HG02973 (cell line): Measurements from ENCODE around the gene ASTN2.

Source experiments
- ATAC-seq: cut with Tn5 transposase; IDR thresholded peaks from one replicate; pipeline ENCODE4 v1.9.1; 2021; ENCODE audit warnings: moderate library complexity; ENCODE audit not compliant: unreplicated experiment

Gene ASTN2

GRCh38 chr9:116647515-116647809 is 767.4 kb downstream of the ASTN2 start:
- ATAC-seq, result no peak

DNA sequence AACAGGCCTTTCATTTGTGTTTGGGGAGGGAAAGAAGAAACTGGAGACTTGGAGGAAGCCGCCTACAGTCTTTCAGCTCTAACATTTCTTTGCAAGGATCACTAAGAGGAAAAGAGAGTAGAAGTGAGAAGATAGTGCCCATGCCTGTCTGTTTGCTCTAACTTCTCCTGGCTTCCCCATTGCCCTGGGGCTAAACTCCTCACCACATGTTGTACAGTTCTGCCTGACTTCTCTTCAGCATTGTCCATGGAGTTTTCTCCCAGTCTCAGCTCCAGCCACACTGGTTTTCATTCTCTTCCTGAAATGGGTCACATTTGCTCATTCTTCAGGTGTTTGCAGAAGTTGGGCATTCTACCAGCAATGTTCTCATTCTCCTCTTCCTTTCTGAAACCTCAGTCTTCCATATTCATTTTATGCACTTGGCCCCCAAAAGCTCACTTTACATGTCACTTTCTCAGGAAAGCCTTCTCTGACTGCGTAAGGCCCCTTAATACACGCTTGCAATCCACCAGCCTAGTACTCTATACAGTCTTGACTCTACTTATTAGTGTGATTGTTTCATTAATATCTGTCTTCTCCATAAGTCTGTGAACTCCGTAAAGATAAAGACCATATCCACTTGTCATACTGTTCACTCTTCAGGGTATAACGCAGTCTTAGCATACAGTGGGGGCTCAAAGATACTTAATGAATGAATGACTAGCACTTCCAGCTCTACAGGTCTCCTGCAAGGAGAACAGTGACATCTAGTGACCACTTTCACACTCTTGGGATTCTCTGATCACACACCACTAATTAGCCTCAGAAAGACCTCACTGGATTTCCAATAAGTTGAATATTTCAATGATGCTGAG is 768.0 kb downstream of the ASTN2 start:
- peak; percentile 51 for ATAC-seq

- no peak for ATAC-seq
These were observed 770.7 kb downstream of the ASTN2 start for GRCh38 chr9:116644091-116644688.

- no peak for ATAC-seq
These were observed 771.2 kb downstream of the ASTN2 start for GRCh38 chr9:116643691-116644090.

DNA sequence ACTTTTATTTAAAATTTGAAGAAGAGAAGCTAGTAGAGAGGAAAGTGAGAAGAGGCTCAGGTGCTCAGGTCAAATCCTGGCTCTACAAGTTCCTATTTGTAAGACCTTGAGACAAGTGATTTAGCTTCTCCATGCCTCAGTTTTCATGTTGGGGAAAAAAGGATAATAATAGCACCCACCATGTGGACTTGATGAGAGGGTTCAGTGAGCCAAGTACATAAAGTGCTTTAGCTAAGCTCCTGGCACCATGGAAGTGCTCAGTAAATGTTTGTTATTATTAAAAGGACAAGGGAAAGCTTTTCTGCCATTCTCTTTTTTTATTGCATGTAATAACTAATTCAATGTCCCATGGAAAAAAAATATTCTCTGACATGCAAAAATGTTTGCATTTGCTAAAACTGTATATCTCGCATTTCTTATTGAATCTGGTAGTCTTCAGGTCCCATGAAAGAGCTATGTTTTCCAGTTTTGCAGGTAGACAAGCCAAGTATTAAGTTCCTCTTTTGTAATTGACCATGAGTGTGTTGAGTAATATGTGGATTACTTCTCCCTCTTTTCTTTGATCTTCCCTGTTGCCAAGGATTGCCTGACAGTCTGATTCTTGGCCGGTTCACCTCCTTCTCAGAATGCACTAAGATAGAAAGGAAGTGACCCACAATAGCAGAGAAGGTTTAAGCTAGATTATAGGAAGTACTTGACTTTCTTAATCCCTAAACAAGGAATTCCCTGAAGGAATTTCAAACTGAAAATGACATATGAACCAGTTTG is 773.4 kb downstream of the ASTN2 start:
- no peak for ATAC-seq

DNA sequence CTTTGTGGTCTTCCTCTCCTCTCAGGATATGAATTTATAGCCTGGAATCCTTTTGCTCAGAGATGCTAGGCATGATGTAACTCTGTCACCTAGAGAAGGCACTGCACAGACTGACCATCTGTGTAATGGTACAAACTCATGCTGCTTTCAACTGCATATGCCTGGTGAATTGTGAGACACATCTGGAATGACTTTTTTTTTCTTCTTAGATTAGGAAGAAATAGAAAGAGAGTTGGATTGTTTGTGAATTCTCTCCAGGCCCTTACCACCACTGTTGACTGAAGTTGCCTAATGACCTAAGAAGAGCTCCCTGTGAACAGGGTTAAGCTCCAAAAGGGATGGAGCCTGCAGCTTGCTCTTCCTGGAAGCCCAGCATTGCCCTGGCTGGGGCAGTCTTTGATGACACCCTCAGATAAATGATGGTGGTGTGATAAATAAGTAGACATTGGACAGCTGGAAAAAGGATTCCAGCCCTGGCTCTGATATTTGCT is 775.6 kb downstream of the ASTN2 start:
- ATAC-seq, result no peak

DNA sequence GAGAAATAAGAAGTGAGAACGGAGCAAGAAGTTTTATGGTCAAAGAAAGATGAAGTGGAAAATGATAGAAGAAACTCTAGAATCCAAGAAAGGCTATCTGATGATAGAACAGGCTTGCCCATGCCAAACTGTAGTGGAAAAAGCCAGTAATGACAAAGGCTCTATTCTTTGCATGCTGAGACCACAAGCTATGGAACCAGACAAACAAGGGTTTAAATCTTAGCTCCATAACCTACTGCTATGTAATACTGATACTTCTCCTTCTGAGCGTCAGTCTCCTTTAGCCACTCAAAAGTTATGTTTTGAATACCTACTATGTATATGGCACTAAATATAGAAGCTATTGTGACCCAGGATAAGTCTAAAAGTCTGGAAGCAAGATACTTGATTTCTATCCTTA is 778.9 kb downstream of the ASTN2 start:
- no peak for ATAC-seq

GRCh38 chr9:116632990-116633838 is 781.6 kb downstream of the ASTN2 start:
- no peak for ATAC-seq

- no peak for ATAC-seq
These were observed 785.2 kb downstream of the ASTN2 start for GRCh38 chr9:116629634-116630033.

DNA sequence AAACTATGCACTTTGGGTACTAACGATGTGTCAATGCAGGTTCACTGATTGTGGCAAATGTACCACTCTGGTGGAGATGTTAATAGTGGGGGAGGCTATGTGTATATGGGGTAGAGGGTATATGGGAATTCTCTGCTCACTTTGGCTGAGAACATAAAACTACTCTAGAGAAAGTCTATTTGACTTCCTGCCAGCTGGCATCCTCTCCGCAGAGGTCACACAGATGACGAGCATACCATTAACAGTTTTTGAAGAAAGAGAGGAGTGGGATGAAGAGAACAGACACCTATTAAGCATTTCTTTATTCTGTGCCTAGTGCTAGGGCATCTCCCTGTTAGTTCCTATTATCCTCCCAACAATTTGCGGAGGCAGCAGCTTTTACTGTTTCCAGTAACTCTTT is 786.1 kb downstream of the ASTN2 start:
- no peak for ATAC-seq

DNA sequence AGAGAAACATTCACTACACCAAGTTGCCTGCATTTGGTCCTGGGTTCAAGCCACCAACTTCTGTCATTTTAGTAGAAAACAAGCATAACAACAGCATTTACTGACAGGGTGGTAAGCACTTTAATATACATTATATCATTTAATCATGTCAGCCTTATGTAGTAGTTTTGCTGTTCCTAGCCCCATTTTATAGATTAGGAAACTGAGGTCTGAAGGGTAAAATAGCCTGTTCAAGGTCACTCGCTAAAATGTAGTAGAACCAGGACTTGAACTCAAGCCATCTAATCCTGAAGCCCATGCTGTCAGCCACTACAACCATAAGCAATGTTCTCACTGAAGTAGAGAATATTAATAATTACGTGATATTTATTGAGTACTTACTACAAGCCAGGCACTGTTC is 787.4 kb downstream of the ASTN2 start:
- ATAC-seq, result no peak

DNA sequence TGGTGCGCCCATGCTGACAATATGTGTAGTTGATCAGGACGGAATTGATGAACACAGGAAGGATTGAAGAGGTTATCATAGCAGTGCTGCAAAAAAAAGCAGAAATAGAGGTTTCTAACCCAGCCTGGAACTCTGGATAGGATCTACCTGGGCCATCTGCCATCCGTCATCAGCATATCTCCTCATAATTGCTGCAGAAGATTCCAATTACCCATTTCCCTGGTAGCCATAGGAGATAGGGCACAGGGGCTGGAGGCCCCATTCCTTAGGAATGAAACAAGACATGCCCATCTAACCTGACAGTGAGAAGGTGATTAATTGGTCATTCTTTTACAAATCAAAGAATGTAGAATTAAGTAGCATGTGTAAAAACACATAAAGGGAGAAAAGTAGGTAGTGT is 788.1 kb downstream of the ASTN2 start:
- no peak for ATAC-seq

- no peak for ATAC-seq
These were observed 791.1 kb downstream of the ASTN2 start for GRCh38 chr9:116623715-116624114.

DNA sequence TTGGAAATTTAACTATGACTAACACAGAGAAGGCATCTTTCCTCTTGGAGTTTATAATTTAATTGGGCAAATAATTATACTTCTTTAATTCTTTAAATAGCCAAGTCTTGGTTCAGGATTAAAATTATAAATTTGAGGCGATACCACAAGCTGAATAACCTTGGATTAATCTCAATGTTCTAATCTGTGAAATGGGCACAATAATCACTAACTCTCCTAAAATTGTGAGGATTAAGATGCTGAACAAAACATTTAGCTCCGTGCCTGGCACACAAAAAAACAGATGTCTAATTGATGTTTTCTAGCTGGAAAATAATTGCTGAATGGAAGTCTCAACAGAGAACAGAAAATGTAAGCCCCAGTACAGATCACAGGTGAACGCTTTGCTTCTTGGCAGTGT is 797.5 kb downstream of the ASTN2 start:
- no peak for ATAC-seq

GRCh38 chr9:116616304-116616914 is 798.4 kb downstream of the ASTN2 start:
- ATAC-seq, result no peak

GRCh38 chr9:116608064-116608463 is 806.8 kb downstream of the ASTN2 start:
- ATAC-seq, result no peak

DNA sequence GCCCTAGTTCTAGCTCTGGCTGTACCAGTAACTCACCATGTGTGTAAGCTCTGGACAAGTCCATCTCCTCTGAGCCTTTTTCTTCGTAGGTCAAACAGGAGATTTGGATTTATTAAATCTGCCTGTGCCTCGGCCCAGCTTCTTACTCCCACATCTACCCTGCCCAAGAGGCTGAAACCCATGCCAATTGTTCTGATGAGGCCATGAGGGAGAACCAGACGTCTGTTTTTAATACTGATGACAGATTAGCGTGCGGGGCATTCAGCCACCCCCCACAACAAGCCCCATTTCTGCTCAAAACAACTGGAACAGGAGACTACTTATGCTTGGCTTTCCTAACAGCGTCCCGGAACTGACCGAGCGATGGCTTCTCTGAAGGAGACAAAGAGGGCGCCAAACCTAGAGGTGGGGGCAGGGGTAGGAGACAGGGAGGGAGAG is 808.9 kb downstream of the ASTN2 start:
- ATAC-seq, result no peak

GRCh38 chr9:116605060-116605459 is 809.8 kb downstream of the ASTN2 start:
- ATAC-seq, result no peak

GRCh38 chr9:116604251-116604650 is 810.6 kb downstream of the ASTN2 start:
- ATAC-seq, result no peak

- ATAC-seq, result no peak
These were observed 815.4 kb downstream of the ASTN2 start for GRCh38 chr9:116599342-116599884.
